DND-41 (cell line): ENCODE data around the gene FARP2.
"Not testable (repeated sequence)": the region's sequence is repeated elsewhere in the genome, so short reads cannot be mapped to it uniquely, and the experiment has no call there.

Source experiments
- ATAC-seq: fragments of 200-7000 bp; cut with Tn5 transposase; 3 replicates; pipeline ENCODE4 v1.9.1; 2021; ENCODE audit warnings: low read depth; ENCODE audit not compliant: insufficient read depth
- DNase-seq: peaks from one replicate; pipeline ENCODE4 v3.0.0-alpha.2; 2020
- H2AFZ ChIP-seq: 2 replicates; pipeline ENCODE4 v1.6.0; 2012; ENCODE audit warnings: low read depth, low read length
- H3K27ac ChIP-seq: 2 replicates; pipeline ENCODE4 v1.5.1; 2012; ENCODE audit warnings: low read length, inconsistent platforms
- H3K27me3 ChIP-seq: fragments of 200-600 bp; sonication (generic); 2 replicates; pipeline ENCODE4 v1.6.0; 2012; ENCODE audit warnings: low read length, mild to moderate bottlenecking, inconsistent platforms; ENCODE audit not compliant: insufficient read depth, poor library complexity
- H3K36me3 ChIP-seq: 2 replicates; pipeline ENCODE4 v1.5.1; 2012; ENCODE audit warnings: low read length, inconsistent platforms; ENCODE audit not compliant: insufficient read depth
- H3K4me1 ChIP-seq: 2 replicates; pipeline ENCODE4 v1.5.1; 2012; ENCODE audit warnings: mild to moderate bottlenecking, low read length; ENCODE audit not compliant: insufficient read depth
- H3K4me2 ChIP-seq: 2 replicates; pipeline ENCODE4 v1.6.0; 2012; ENCODE audit warnings: mild to moderate bottlenecking, moderate library complexity, low read length, inconsistent platforms; ENCODE audit not compliant: insufficient read depth
- H3K4me3 ChIP-seq, 2 experiments: fragments of 200-600 bp in 1 of 2; shearing (Covaris generic) in 1 of 2; 2 replicates each; pipeline ENCODE4 v1.5.1; 2012 to 2016; ENCODE audit warnings: inconsistent platforms in 2 of 2, low read length in 2 of 2, mild to moderate bottlenecking in 2 of 2, low read depth in 1 of 2, moderate library complexity in 1 of 2
- H3K79me2 ChIP-seq: 2 replicates; pipeline ENCODE4 v1.6.0; 2012; ENCODE audit warnings: low read length, inconsistent platforms; ENCODE audit not compliant: insufficient read depth
- H3K9ac ChIP-seq: 2 replicates; pipeline ENCODE4 v1.6.0; 2012; ENCODE audit warnings: low read depth, mild to moderate bottlenecking, inconsistent platforms, low read length, moderate library complexity
- H3K9me3 ChIP-seq: 2 replicates; pipeline ENCODE4 v1.5.1; 2012; ENCODE audit warnings: low read length, moderate library complexity, mild to moderate bottlenecking, inconsistent platforms; ENCODE audit not compliant: insufficient read depth, severe bottlenecking
- H4K20me1 ChIP-seq: 2 replicates; pipeline ENCODE4 v1.6.0; 2012; ENCODE audit warnings: low read length; ENCODE audit not compliant: insufficient read depth
- CTCF ChIP-seq: IDR thresholded peaks from 2 replicates; pipeline ENCODE4 v1.5.1; 2012; ENCODE audit warnings: borderline replicate concordance, low read length, moderate library complexity, mild to moderate bottlenecking; ENCODE audit not compliant: poor library complexity, severe bottlenecking; ENCODE audit errors: extremely low read depth
- EZH2 ChIP-seq: IDR thresholded peaks from 3 replicates; pipeline ENCODE4 v1.6.1; 2012; ENCODE audit warnings: borderline replicate concordance, low read depth, mild to moderate bottlenecking, moderate library complexity, low read length, inconsistent platforms; ENCODE audit not compliant: severe bottlenecking

The FARP2 gene

GRCh38 chr2:241410739-241411176, 54.7 kb downstream of the FARP2 start:
- Histone ChIP-seq H3K79me2 (no peaks in the 10 kb centered on the region), H3K27ac (no peak overlapping the region), H3K4me3 (no peak overlapping the region), H2AFZ (no peak overlapping the region), H3K9ac (no peak overlapping the region), H3K4me2 (no peak overlapping the region), H3K4me1 (no peaks in the 10 kb centered on the region), H3K27me3 (no peaks in the 10 kb centered on the region), H3K9me3 (no peaks in the 10 kb centered on the region), H4K20me1 (0 out of 2 replicates have a peak, but pooled peaks cover 4% of the 10 kb centered on the region), H3K36me3 (peaks cover 67% of the 10 kb centered on the region)
- TF ChIP-seq CTCF (no peak), EZH2 (no peak)
- no peak for DNase-seq
- ATAC-seq = no peak

- Histone ChIP-seq H2AFZ (no peak overlapping the region), H3K27me3 (no peaks in the 10 kb centered on the region), H3K4me2 (no peak overlapping the region), H3K4me3 (no peak overlapping the region), H4K20me1 (0 out of 2 replicates have a peak, but pooled peaks cover 4% of the 10 kb centered on the region), H3K36me3 (peaks cover 72% of the 10 kb centered on the region), H3K79me2 (no peaks in the 10 kb centered on the region), H3K9ac (no peak overlapping the region), H3K9me3 (no peaks in the 10 kb centered on the region), H3K4me1 (no peaks in the 10 kb centered on the region), H3K27ac (no peak overlapping the region)
- ATAC-seq = no peak
- TF ChIP-seq CTCF = no peak
- TF ChIP-seq EZH2 = no peak
- no peak for DNase-seq
Measured at GRCh38 chr2:241412144-241412543, 56.1 kb downstream of the FARP2 start.

GRCh38 chr2:241413501-241413900, 57.4 kb downstream of the FARP2 start:
- H2AFZ ChIP-seq, H3K4me1 ChIP-seq, DNase-seq, H3K4me3 ChIP-seq, H4K20me1 ChIP-seq, H3K9me3 ChIP-seq, H3K27ac ChIP-seq, ATAC-seq, H3K27me3 ChIP-seq, H3K9ac ChIP-seq, H3K4me2 ChIP-seq, H3K79me2 ChIP-seq: not testable (repeated sequence)
- H3K36me3 ChIP-seq = peaks cover 78% of the 10 kb centered on the region

- TF ChIP-seq CTCF = no peak
- TF ChIP-seq EZH2 = no peak
- no peak overlapping the region for H3K9ac ChIP-seq
- no peaks in the 10 kb centered on the region for H3K79me2 ChIP-seq
- 0 out of 2 replicates have a peak, but pooled peaks cover 4% of the 10 kb centered on the region for H4K20me1 ChIP-seq
- H3K9me3 ChIP-seq = no peaks in the 10 kb centered on the region
- peaks cover 81% of the 10 kb centered on the region for H3K36me3 ChIP-seq
- H3K4me2 ChIP-seq = no peak overlapping the region
- no peak for ATAC-seq
- H3K27me3 ChIP-seq = no peaks in the 10 kb centered on the region
- no peak overlapping the region for H3K27ac ChIP-seq
- no peaks in the 10 kb centered on the region for H3K4me1 ChIP-seq
- no peak for DNase-seq
- no peak overlapping the region for H2AFZ ChIP-seq
- no peak overlapping the region for H3K4me3 ChIP-seq
Measured at GRCh38 chr2:241413929-241414580, 58.0 kb downstream of the FARP2 start.
